ENCODE measurements around the gene SACM1L. TPM values are rescaled to one million over a fixed set of nuclear protein-coding genes. Genes with fewer than 3 reads are reported as not detected.

Gene SACM1L
- total RNA-seq, 1 experiment from 2014 or later, result 79.6 TPM

- ATAC-seq, result no peak
- H3K4me1 Mint-ChIP-seq, result peaks cover 48% of the 10 kb centered on the region
- H3K36me3 Mint-ChIP-seq, result peaks cover 7% of the 10 kb centered on the region
- H3K9me3 Mint-ChIP-seq, result peaks cover 11% of the 10 kb centered on the region
- peak overlapping the region; percentile 71 for H3K27ac Mint-ChIP-seq
- no peak overlapping the region for H3K4me3 Mint-ChIP-seq
- ChIA-PET CTCF (interaction anchor here (0.6 to 2.8 kb wide), 7 partner anchors 10 to 136 kb away, joined by 3 to 29 read pairs (median 4); no protein-coding TSS in a partner anchor), POLR2A (no interaction called here)
- H3K27me3 Mint-ChIP-seq (ENCODE audit: low read depth), result no peaks in the 10 kb centered on the region
- TF ChIP-seq ATF2 (CRISPR knock-in tag; IDR thresholded peaks at IDR 0.05; ENCODE audit: borderline replicate concordance, low read depth) (no peak), RELA (CRISPR knock-in tag; IDR thresholded peaks at IDR 0.05; ENCODE audit: borderline replicate concordance) (no peak), ZNF263 (CRISPR knock-in tag; IDR thresholded peaks at IDR 0.05; ENCODE audit: low read depth) (no peak), MAX (CRISPR knock-in tag; IDR thresholded peaks at IDR 0.05) (no peak), IRF1 (CRISPR knock-in tag; IDR thresholded peaks at IDR 0.05) (no peak), NFATC4 (CRISPR knock-in tag; IDR thresholded peaks at IDR 0.05) (no peak), MLX (CRISPR knock-in tag; IDR thresholded peaks at IDR 0.05) (no peak), AFF4 (CRISPR knock-in tag; IDR thresholded peaks at IDR 0.05; ENCODE audit: borderline replicate concordance) (no peak), HMGXB4 (CRISPR knock-in tag; IDR thresholded peaks at IDR 0.05) (no peak), SP1 (CRISPR knock-in tag; conservative IDR thresholded peaks at IDR 0.05) (no peak), IRF2 (CRISPR knock-in tag; IDR thresholded peaks at IDR 0.05; ENCODE audit: borderline replicate concordance, low read depth) (no peak), ETV6 (CRISPR knock-in tag; IDR thresholded peaks at IDR 0.05) (no peak), TEAD1 (CRISPR knock-in tag; IDR thresholded peaks at IDR 0.05) (no peak), SMAD3 (CRISPR knock-in tag; IDR thresholded peaks at IDR 0.05; ENCODE audit: borderline replicate concordance) (no peak), ZNF317 (CRISPR knock-in tag; IDR thresholded peaks at IDR 0.05; ENCODE audit: borderline replicate concordance, low read depth) (no peak), SOX15 (CRISPR knock-in tag; IDR thresholded peaks at IDR 0.05) (no peak)
- DNase-seq (ENCODE audit: low spot score), result no peak
Observed at GRCh38 chr3:45644063-45644790, 45.0 kb upstream of the SACM1L start.
